HG03354 (cell line): ENCODE measurements around the gene KLC1.

Experiments
- ATAC-seq: cut with Tn5 transposase; IDR thresholded peaks from one replicate; pipeline ENCODE4 v1.9.1; 2021; ENCODE audit warnings: mild to moderate bottlenecking; ENCODE audit not compliant: unreplicated experiment, poor library complexity, severe bottlenecking

The KLC1 gene

DNA sequence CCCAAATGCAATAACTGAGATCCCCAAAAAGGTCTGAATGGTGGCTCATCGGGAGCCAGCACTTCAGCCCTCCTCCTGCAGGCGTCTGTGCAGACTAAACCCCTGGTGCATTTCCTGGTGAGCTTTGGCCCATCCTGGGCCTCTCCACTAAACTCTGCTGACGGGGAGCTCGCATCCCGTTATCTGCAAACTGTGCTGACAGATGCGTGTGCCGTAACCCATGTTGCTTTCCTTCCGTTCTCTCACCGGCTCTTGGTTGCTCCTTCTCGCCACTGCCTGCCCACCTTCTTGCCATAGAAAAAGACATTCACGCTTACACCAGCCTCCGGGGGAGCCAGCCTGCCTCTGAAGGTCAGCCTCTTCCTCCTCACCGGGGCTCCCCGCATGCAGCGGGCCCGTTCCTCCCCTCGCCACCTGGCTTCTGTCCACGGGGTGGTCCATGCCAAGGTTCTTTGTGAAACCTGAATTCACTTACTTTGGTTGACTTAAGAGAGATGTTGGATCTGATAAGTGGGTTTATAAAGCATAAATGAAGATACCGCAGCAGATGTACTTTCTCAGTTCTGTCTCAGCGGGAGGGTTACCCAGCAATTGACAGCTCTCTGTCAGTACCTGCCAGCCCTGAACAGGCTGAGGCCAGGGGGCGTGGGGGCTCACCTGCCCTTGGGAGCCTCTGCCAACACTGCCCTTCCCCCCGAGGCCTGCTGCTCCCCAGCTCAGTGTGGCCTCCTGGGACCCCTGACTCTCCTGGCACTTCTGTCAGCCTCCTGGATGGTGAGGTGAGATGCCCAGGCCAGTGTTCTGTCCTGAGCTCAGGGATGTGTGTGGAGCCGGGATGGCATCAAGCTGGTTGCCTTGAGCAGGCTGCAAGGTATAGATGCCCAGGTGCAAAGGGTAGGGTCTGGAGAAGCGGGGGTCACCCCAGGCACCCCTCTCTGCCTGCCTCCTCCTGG is 100.8 kb downstream of the KLC1 start:
- ATAC-seq, result no peak

DNA sequence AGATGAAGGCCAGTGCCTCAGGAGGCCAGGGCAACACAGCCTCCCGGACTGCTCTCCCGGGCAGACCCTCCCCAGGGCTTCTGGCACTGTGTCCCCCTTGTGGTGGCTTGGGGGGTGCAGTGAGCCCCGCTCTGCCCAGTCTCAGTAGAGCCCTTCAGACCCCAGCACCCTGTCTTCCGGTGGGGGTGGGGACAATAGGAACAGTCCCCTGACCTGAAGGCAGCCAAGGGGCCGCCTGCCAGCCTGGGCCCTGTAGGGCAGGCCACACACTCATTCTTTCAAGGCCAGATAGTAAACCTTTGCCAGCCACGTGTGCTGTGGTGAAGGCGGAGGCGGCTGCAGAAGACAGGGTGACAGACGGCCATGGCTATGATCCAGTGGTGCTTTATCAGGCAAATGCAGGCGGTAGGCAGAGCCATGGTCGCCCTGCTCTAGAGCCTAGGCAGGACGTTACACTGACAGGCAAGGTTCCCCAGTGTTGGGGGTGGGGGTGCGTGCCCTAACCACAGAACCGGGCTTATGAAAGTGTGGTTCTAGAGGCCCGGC is 101.6 kb downstream of the KLC1 start:
- no peak for ATAC-seq

DNA sequence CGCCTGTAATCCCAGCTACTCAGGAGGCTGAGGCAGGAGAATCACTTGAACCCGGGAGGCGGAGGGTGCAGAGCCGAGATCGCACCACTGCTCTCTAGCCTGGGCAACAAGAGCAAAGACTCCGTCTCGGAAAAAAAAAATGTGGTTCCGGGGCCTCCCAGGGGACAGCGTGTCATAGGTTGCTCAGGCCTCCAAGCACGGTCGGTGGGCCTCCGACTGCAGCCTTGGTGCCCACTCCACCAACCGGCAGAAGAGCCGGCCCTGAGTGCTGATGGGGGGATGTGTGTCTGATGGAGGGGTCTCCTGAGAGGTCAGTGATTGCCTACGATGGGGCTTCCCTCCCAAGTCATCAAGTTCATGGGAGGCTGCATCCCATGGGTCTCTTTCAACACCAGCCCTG is 102.5 kb downstream of the KLC1 start:
- no peak for ATAC-seq

DNA sequence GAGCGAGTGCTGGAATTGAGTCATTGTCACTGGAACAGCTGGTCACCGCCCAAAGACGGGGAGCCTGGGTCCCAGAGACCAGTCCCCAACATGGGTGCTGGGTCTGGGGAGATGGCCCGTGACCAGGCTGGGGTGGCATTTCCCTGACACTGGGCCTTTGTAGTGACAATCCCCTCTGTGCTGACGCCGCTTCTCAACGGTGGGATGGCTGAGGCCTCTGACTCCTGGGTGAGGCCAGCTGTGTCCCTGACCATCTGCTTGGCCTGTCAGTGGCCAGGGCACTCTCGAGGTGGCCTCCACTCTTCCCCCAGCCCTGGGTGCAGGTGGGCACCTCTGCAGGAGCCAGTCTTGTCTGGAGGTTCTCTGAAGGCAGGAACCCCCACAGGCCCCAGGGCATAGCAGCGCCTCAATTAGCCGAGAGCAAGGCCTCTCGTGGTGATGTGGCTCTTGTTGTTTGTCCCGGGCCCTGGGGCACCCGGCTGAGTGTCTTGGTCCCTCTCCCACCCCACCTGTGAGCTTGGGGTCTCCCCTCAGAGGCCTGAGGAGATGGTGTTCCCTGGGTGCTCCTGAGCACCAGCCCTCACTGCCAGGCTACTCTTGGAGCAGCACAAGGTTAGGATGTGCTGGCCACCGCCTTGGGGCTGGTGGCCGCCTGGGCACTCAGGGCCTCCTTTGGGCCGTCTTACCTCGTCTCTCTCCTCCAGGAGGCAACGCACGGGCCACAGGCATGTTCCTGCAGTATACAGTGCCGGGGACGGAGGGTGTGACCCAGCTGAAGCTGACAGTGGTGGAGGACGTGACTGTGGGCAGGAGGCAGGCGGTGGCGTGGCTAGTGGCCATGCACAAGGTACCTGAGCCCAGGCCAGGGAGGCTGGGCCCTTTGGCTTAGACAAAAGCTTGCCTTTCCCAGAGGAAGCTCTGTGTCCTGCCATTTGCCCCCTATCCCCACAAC is 103.2 kb downstream of the KLC1 start:
- ATAC-seq, result no peak

DNA sequence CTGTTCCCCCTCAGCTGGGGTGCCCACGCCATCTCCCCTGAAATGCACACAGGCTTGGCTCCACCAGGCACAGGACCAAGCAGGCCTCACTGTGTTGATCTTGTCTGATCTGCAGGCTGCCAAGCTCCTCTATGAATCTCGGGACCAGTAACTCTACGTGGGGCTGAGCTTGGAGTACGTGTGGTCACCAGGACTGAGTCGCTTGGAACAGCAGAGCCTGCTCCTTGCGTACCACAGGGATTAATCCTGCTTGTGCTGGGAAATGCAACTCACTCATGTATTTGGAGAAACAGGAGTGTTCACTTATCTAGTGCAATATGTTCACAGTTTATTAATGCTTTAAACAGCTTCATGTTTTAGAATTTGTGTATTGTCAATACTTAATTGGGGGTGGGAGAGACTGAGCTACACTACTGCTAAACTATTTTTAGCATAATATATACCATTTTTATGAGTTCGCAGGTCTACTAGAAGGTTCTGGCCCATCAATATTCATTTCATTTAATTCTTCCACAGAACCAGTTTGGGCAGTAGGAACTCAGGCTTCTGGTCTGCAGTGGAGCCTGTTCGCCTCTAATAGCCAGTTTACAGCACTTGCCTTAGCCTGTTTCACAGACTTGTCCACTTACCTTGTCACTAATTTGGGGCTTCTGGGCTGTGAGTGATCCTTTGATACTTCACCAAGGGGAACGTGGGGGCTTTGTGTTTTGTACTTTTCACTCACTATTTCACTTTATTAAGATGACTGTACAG is 104.0 kb downstream of the KLC1 start:
- no peak for ATAC-seq

DNA sequence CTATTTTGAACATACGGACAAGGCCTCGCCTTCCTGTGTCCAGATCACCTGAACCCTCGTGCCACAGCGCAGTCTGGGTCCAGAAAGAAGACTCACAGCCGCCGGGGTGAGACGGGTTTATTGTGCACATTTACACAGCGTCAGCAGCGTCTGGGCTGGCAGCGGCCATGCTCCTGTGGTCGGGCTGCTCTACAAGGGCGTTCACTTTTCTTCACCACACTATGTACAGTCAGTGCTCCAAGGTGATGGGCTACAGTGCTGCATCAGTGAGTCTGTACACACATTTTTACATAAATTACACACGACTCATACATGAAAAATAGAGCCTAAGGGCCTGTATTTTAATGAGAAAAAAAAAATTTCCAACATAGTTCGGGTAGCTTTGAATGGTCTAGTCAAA is 104.6 kb downstream of the KLC1 start:
- no peak for ATAC-seq

DNA sequence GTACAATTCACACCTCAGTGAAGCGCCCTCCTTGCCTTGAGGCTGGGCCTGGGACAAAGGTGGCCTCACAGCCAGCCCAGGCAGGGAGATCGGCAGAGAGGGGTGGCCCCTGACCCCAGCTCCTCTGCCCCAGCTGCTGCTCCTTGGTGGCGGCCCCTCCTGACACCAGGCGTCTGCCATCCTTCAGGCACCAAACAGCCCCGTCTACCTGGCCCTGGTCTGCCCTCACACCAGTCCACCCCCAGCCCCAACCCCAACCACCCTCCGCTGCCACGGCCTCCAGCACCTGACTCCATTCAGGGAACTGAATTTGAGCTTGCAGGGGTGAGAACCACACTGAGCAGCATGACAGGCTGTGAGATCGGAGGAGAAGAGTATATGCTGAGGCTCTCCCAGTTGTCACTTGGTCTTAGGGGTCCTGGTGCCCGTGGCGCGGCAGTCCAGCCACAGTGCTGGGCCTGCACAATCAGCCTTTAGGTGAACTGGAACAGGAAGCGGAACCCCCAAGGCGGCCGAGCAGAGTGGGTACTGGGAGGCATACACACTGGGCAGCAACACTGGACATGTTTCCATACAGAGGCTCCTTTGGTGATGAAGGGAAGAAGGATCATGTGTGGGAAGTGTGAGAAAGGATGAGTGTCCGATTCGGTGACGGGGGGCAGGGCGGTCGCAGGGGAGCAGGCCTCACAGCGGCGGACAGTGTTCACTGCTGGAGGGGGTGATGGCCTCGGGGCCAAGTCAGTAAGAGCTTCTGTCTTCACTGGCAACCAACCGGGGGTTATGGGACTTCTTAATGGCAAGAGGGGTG is 105.3 kb downstream of the KLC1 start:
- ATAC-seq, result no peak

DNA sequence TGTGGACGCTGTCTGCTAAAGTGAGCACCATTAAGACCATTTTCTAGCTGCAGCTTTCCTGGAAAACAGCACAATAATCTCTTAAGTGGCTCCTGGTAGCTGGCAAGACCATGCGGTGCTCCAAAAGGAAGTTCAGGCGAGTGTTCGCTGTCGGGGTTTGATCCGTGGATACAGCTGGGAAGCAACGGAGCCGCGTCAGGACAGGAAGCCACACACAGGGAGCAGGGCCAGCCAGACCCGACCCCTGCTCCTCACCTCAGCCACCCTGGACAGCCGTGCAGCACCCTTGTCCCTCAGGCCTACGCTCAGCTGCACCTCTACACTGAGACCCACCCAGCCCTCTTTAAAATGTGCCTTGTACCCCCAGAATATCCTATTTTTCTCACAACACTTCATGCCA is 106.0 kb downstream of the KLC1 start:
- ATAC-seq, result no peak

DNA sequence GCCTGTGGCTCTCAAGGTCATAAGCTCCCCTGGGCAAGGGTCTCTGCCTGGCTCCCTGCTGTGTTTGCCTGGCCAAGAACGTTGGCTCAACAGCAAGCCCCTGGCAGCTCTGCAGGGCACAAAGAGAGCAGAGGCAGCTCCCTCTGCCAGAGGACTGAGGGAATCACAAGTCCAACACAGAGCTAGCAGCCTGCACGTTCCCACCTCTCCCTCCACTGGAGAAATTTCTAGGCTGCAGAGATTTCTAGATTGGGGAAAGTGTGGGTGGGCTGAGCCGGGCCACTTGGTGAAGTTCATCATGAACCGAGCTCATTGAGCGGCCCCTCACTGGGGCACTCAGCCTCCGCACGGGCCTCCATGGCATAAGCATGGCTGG is 106.4 kb downstream of the KLC1 start:
- ATAC-seq, result no peak

DNA sequence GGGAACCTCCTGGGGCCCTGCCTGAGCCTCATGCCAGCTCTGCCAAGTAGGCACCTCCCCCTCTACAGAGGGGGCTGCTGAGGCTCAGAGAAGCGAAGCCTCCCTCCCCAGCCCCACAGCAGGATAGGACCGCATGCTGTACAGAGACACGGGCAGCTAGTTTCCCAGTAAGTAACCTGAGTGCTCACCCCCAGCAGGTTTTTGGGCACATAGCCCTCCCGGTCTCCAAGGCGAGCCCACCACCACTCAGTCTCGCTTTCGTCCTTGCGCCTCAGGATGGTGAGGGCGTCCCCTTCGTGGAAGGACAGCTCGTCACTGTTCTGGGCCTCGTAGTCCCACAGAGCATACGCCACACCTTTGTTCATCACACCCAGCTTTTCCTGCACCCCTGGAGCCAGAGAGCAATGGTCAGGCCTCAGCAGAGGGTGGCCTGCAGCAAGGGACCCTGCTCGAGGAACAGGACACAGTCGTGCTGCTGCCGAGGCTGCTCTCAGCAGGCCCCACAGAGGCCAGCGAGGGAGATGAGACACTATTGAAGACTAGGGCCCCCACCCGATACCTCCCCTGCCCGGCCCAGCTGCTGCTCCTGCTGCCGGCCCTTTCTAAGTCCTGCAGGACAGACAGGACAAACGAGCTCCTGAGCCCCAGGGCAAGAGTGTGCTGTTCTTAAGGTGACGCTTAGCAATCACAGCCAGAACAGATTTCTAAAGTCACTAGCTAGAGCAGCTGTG is 107.0 kb downstream of the KLC1 start:
- no peak for ATAC-seq

DNA sequence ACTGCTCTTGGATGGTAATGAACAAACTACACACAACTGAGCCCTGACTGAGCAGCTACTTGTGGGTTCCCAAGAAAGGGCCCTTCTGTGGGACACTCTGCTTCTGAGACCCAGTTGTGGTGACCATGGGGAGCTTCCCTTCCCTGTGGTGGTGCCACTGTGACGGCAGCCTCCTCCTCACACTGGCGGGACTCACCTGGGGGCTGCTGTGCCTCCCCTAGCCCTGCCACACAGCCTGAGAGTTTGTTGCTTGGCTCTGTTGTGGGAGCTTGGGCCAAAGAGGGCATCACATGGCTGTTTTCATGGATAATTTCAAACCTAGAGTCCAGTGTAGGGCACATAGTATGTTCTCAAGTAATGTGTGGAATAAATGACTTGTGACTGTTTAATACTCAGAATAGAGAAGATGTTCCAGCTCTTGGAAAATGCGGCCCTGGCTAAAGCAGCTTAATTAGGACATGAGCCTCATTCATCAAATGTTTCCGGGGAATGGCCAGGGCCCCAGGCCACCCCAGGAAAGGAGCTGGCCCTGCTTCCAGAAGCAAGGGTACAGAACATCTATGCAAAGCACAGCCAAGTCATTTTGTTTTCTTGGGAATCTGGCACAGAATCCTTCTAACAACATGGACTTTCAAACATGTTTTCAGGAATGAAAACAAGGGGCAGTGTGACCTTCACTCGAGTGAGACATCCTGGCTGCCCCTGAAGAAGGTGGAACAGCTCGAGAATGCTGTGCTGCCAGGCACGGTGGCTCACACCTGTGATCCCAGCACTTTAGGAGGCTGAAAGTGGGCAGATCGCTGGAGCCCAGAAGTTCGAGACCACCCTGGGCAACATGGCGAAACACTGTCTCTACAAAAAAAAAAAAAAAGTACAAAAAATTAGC is 107.8 kb downstream of the KLC1 start:
- no peak for ATAC-seq

DNA sequence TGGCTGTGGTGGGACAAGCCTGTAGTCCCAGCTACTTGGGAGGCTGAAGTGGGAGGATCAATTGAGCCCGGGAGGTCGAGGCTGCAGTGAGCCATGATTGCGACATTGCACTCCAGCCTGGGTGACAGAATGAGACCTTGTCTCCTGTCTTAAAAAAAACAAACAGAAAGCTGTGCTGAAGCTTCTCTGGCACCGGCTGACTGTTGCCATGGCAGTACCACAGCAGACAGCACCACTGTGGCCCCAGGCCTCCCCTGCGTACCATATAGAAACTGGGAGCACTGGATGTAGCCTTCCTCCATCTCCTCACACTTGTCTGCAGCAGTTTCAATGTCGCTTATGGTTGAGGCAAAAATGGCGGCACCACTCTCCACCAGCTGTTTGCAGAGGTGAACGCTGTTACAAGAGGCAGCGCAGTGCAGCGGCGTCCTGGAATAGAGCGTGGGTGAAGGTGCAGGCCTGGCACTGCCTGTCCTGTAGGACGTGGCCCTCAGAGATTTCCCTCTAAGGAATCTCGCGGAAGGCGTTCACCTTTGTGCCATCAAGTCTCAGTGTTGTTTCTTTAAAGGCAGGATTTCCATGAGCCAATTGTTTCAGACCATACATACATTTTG is 108.5 kb downstream of the KLC1 start:
- no peak for ATAC-seq

DNA sequence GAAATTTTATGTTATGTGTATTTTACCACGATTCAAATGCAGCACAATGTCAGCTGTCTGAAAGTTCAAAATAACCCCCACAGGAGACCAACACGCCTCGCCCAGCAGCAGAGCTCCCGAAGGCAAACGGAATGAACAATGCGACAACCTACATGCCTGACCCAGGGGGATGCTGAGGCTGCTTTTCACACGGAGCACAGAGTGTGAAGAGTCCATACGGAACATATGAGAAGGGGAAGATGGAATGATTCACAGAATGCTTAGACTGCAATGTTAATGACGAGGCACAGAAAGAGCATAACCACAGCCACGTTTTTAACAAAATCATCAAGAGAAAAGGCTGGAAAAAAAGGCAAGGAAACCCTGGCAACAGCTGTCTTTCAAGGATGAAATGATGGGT is 109.2 kb downstream of the KLC1 start:
- ATAC-seq, result no peak

DNA sequence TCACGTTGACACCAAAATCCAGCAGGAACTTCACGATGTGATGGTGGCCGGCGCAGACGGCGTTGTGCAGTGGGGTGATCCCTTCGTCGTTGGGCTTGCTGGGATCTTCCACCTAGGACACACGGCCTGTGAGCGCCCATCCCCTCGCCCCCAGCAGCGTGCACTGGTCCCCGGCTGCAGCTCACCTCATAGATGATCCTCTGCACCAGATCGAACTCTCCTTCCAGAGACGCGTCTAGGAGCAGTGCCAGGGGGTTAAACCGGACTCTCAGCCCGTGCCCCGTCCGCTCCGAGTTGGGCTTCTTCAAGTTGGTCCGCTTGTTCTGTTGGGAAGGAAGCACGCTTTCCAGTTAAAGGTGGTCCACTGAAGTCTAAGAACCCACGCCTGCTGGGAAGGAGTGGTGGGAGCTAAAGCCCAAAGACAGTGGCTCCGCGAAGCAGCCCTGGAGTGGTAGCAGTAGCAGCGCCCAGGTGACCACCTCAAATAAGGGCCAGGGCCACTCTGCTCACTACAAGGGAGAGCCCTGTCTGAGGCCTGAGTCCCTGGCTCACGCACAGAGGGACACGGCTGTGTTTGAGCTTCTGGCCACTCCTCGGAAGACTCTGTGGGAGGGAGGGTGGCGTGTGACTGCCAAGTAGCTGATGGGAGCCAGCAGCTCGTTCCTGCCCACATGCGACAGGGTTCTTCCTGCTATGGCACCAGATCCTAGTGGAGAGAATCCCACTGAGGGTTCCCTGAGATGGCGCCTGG is 109.9 kb downstream of the KLC1 start:
- no peak for ATAC-seq

DNA sequence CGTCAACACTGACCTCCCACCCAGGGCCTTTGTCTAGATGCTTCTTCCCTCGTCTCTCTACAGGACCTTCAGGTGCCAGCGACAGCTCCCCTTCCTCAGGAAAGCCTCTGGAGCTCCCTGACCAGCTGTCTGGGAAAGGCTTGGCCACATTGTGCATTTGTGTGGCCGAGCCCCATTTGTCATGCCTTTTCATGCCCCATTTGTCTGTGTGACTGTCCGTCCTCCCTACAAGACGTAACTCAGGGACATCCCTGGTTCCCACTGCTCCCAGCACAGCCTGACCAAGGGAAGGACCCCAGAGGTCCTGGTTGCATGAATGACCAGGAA is 110.4 kb downstream of the KLC1 start:
- no peak for ATAC-seq

DNA sequence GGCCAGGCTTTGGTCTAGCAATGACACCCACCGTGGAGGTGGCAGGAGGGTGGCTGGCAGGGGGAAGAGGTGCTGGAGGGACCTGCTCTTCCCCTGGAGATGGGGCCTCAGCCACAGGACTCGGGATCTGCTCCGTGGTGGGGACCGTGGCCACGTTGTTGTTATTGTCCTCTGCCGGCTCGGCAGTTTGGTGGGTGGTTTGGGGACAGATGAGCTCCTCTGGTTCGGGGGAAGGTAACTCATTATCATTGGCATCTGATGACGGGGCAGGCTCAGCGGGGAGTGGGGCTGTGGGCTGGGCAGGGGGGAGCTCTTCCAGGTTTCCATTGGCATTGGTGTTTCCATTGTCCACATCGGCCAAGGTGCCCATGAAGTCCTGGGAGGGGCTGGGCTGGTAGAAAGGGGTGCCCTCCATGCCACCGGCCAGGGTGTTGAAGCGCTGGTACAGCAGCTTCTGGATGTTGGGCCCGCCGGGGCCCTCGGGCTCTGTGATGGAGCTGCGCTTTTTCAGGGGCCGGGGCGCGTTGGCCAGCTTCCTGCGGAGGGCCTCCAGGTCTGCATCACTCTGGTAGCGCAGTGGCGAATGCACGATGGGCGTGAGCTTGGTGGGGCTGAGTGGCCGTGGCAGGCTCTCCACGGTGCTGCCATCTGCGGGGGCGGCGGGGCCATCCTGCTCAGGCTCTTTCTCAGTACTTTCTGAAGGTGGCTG is 110.9 kb downstream of the KLC1 start:
- no peak for ATAC-seq
